Body of pancreas (tissue), 4 donors: Measurements from ENCODE around the gene PLEKHG4B.

Experiments
- POLR2A ChIP-seq, 3 donors: fragments of 450-650 bp; IDR thresholded peaks; one replicate each; pipeline ENCODE4 v1.6.1; 2016; ENCODE audit warnings: antibody characterized with exemption in 3 of 3, mild to moderate bottlenecking in 2 of 3
- TF ChIP-seq, protein P1 (sequence below), 7 experiments: fragments of 450-650 bp in 4 of 7; fragments of 200-600 bp in 3 of 7; sonication (generic) in 3 of 7; IDR thresholded peaks; one replicate each; pipeline ENCODE4 v1.5.1; 2016 to 2019; ENCODE audit warnings: antibody characterized with exemption in 7 of 7

DNA sequence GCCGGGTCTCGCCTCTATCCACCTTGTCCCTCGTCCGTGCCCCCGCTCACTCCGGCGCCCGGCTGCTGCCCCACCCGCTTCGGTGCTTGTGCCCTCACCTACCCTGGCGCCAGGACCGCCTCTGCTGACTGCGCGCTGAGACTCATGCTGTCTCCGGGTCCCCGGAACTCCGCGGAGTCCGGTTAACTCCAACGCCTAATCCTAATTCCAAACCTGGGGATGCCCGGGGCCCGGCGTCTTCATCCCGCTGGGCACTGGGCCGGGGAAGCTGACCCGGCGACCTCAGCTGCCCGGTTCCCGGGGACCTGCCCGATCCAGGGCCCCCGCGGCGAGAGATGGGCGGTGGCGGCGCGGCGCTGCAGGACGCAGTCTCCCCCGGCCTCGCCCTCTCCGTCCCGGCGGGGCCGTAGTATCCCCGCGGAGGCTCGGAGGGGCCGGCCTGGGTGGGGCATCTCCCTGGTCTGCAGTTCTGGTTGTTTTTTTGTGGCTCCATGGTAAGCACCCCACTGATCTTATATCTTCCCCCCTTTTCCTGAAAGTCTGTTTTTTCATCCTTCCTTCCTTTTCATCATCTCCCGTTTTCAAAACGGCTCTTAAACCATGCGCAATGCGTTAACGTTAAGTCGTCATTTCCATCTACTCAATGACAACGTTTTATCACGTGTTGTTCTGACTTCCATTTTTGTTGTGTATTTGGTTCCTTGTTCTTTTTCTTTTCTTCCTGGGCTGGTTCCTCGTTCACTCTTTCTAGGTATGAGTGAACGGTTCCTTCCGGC, 41.1 kb upstream of the PLEKHG4B start:
- TF ChIP-seq, protein P1, sequence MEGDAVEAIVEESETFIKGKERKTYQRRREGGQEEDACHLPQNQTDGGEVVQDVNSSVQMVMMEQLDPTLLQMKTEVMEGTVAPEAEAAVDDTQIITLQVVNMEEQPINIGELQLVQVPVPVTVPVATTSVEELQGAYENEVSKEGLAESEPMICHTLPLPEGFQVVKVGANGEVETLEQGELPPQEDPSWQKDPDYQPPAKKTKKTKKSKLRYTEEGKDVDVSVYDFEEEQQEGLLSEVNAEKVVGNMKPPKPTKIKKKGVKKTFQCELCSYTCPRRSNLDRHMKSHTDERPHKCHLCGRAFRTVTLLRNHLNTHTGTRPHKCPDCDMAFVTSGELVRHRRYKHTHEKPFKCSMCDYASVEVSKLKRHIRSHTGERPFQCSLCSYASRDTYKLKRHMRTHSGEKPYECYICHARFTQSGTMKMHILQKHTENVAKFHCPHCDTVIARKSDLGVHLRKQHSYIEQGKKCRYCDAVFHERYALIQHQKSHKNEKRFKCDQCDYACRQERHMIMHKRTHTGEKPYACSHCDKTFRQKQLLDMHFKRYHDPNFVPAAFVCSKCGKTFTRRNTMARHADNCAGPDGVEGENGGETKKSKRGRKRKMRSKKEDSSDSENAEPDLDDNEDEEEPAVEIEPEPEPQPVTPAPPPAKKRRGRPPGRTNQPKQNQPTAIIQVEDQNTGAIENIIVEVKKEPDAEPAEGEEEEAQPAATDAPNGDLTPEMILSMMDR (IDR thresholded peaks at IDR 0.05), result no peak
- TF ChIP-seq POLR2A (IDR thresholded peaks at IDR 0.05), result no peak
